Natural killer cell (primary cell): ENCODE data around the gene UBE2QL1. TPM values are rescaled to one million over a fixed set of nuclear protein-coding genes. Genes with fewer than 3 reads are reported as not detected.

Experiments used
- ATAC-seq, 3 donors: fragments of 150-1000 bp in 2 of 3; fragments of 200-7000 bp in 1 of 3; cut with Tn5 transposase; 1 replicate in 1 of 3; 2 replicates in 2 of 3; pipeline ENCODE4 v1.10.0; 2021; ENCODE audit warnings: mild to moderate bottlenecking in 2 of 3, moderate library complexity in 2 of 3
- DNase-seq, 2 donors: peaks; one replicate each; pipeline versions ENCODE4 v3.0.0 to v3.0.0-alpha.2; 2013 to 2021; ENCODE audit warnings: mixed read lengths in 1 of 2
- H3K27ac ChIP-seq: one replicate; pipeline ENCODE4 v1.5.1; 2013; ENCODE audit warnings: mild to moderate bottlenecking, low read length
- H3K27me3 ChIP-seq: one replicate; pipeline ENCODE4 v1.6.1; 2013; ENCODE audit warnings: low read length; ENCODE audit not compliant: control insufficient read depth, insufficient read depth
- H3K36me3 ChIP-seq: one replicate; pipeline ENCODE4 v1.6.1; 2013; ENCODE audit warnings: low read length; ENCODE audit not compliant: control insufficient read depth, insufficient read depth
- H3K4me1 ChIP-seq: one replicate; pipeline ENCODE4 v1.6.1; 2013; ENCODE audit warnings: low read length; ENCODE audit not compliant: control insufficient read depth, insufficient read depth
- H3K4me3 ChIP-seq: one replicate; pipeline ENCODE4 v1.5.1; 2013; ENCODE audit warnings: low read length
- H3K9me3 ChIP-seq: one replicate; pipeline ENCODE4 v1.6.1; 2013; ENCODE audit warnings: low read length; ENCODE audit not compliant: control insufficient read depth, insufficient read depth
- H3K27ac Mint-ChIP-seq, 2 donors: one replicate each; pipeline ENCODE4 v1.8.0; 2022; ENCODE audit warnings: mild to moderate bottlenecking in 2 of 2, mixed read lengths in 2 of 2, moderate library complexity in 1 of 2
- H3K27me3 Mint-ChIP-seq, 2 donors: one replicate each; pipeline ENCODE4 v1.8.0; 2022; ENCODE audit warnings: low read depth in 2 of 2, mixed read lengths in 2 of 2
- H3K36me3 Mint-ChIP-seq: one replicate; pipeline ENCODE4 v1.8.0; 2022; ENCODE audit warnings: mixed read lengths
- H3K4me1 Mint-ChIP-seq, 2 donors: one replicate each; pipeline ENCODE4 v1.8.0; 2022; ENCODE audit warnings: mixed read lengths in 2 of 2
- H3K4me3 Mint-ChIP-seq: one replicate; pipeline ENCODE4 v1.8.0; 2022; ENCODE audit warnings: mild to moderate bottlenecking, moderate library complexity, mixed read lengths
- H3K9me3 Mint-ChIP-seq, 2 donors: one replicate each; pipeline ENCODE4 v1.8.0; 2022; ENCODE audit warnings: mixed read lengths in 2 of 2
- WGBS: methylation state at CpG from one replicate; pipeline ENCODE4 v1.1.7; 2013; ENCODE audit warnings: missing lambda C conversion rate; ENCODE audit not compliant: insufficient coverage; 5-methylcytosine and 5-hydroxymethylcytosine counted together
- intact Hi-C: fragments of 100-400 bp; cut with micrococcal nuclease; formaldehyde crosslinking; loops from one replicate; pipeline ENCODE4 v1.14.2; 2022
- total RNA-seq, 4 donors: library from RNA; stranded (reverse); fragments of 120-200 nt in 1 of 4; gene quantifications; one replicate each; pipeline versions ENCODE4 v1.2.3 to v1.2.4, GENCODE V29; 2013 to 2022
- TF ChIP-seq, protein P1 (sequence below): fragments of 200-600 bp; IDR thresholded peaks from one replicate; pipeline ENCODE4 v1.8.0; 2022; ENCODE audit warnings: antibody characterized with exemption

The UBE2QL1 gene
- total RNA-seq, 3 donors from 2014 or later (not counting 1 experiment from before 2014, with no cell fraction given), result not detected

DNA sequence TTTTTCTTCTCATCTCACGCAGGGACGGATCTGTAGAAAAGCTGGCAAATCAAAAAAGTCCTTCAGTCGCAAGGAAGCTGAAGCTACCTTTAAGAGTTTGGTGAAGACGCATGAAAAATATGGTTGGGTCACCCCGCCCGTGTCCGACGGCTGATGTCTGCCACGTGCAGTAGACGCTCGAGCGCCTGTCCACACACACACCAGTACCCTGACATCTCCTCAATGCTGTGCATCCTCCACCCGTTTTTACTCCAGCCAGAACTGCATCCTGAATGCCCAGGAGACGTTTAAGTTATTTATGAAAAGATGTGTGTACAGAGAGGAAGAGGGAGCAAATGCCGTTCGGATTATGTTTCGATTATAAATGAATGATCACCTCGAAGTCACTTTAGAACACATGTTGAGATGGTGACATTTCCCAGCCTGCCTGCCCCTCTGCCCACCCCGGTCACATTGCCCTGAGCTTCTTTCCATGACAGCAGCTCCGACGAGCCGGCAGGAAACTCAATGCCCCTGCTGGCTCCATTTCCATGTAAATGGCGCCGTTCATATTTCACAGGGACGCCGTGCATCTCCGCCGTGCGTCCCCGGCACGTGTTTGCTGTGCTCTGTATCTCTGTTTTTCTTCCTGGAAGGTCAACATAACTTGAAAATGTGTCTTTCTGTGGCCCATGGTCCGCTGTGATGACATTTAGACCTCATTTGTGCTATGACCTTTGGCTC, 42.7 kb downstream of the UBE2QL1 start:
- H3K4me1 Mint-ChIP-seq, result no peaks in the 10 kb centered on the region
- no peak overlapping the region for H3K4me3 Mint-ChIP-seq
- no peak overlapping the region for H3K4me3 ChIP-seq
- DNase-seq, result no peak
- H3K27me3 Mint-ChIP-seq, result peaks cover 5 to 8% of the 10 kb centered on the region in 2 donors
- WGBS, result 93% methylated on average over 32 of the region's 32 CpGs
- no peaks in the 10 kb centered on the region for H3K9me3 ChIP-seq
- no peaks in the 10 kb centered on the region for H3K36me3 Mint-ChIP-seq
- ATAC-seq, result no peak
- no peak overlapping the region for H3K27ac Mint-ChIP-seq
- TF ChIP-seq, protein P1, sequence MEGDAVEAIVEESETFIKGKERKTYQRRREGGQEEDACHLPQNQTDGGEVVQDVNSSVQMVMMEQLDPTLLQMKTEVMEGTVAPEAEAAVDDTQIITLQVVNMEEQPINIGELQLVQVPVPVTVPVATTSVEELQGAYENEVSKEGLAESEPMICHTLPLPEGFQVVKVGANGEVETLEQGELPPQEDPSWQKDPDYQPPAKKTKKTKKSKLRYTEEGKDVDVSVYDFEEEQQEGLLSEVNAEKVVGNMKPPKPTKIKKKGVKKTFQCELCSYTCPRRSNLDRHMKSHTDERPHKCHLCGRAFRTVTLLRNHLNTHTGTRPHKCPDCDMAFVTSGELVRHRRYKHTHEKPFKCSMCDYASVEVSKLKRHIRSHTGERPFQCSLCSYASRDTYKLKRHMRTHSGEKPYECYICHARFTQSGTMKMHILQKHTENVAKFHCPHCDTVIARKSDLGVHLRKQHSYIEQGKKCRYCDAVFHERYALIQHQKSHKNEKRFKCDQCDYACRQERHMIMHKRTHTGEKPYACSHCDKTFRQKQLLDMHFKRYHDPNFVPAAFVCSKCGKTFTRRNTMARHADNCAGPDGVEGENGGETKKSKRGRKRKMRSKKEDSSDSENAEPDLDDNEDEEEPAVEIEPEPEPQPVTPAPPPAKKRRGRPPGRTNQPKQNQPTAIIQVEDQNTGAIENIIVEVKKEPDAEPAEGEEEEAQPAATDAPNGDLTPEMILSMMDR, result no peak
- H3K36me3 ChIP-seq, result no peaks in the 10 kb centered on the region
- H3K27ac ChIP-seq, result no peak overlapping the region
- no peaks in the 10 kb centered on the region for H3K27me3 ChIP-seq
- H3K4me1 ChIP-seq, result no peaks in the 10 kb centered on the region
- intact Hi-C loops, result no loop called here
- H3K9me3 Mint-ChIP-seq, result no peaks in the 10 kb centered on the region

GRCh38 chr5:6491919-6492290, 43.2 kb downstream of the UBE2QL1 start:
- Mint-ChIP-seq H3K4me1 (no peaks in the 10 kb centered on the region), H3K27ac (no peak overlapping the region), H3K4me3 (no peak overlapping the region), H3K27me3 (peaks cover 0 to 8% of the 10 kb centered on the region in 2 donors), H3K9me3 (no peaks in the 10 kb centered on the region), H3K36me3 (no peaks in the 10 kb centered on the region)
- 85% methylated on average over 13 of the region's 13 CpGs for WGBS
- no peak overlapping the region for H3K4me3 ChIP-seq
- no peaks in the 10 kb centered on the region for H3K4me1 ChIP-seq
- no peak overlapping the region for H3K27ac ChIP-seq
- intact Hi-C loops, result no loop called here
- H3K9me3 ChIP-seq, result no peaks in the 10 kb centered on the region
- no peaks in the 10 kb centered on the region for H3K36me3 ChIP-seq
- TF ChIP-seq, protein P1, result no peak
- no peaks in the 10 kb centered on the region for H3K27me3 ChIP-seq
- no peak for DNase-seq
- no peak for ATAC-seq

DNA sequence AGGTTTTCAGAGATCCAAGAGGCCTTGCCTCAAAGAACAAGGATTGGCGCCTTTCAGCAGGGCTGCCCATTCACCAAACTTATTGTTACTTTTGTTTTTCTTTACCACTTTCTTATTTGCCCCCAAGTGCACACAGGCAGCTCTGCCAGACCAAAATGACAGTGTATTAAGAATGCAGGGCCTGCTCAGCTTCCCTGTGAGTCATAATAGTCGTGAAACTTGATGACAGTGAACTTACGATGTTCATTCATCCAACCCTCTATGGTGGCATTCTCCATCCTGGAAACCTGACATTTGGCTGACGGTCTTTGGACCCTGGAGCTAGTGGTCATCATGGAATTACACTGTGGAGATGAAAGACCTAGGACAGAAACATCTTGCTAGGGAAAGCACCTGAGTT, 44.3 kb downstream of the UBE2QL1 start:
- Histone ChIP-seq H3K4me1 (no peaks in the 10 kb centered on the region), H3K27ac (no peak overlapping the region), H3K27me3 (no peaks in the 10 kb centered on the region), H3K36me3 (no peaks in the 10 kb centered on the region), H3K4me3 (no peak overlapping the region), H3K9me3 (no peaks in the 10 kb centered on the region)
- DNase-seq (no peak), ATAC-seq (no peak)
- no peak overlapping the region for H3K4me3 Mint-ChIP-seq
- TF ChIP-seq, protein P1, result no peak
- no peaks in the 10 kb centered on the region for H3K36me3 Mint-ChIP-seq
- H3K27me3 Mint-ChIP-seq, result peaks cover 0 to 8% of the 10 kb centered on the region in 2 donors
- intact Hi-C loops, result no loop called here
- H3K4me1 Mint-ChIP-seq, result no peaks in the 10 kb centered on the region
- no peak overlapping the region for H3K27ac Mint-ChIP-seq
- 78% methylated on average over 3 of the region's 4 CpGs for WGBS
- H3K9me3 Mint-ChIP-seq, result no peaks in the 10 kb centered on the region
